ENCODE data around the gene POLE.

- TF ChIP-seq CTCF (IDR thresholded peaks at IDR 0.05; ENCODE audit: borderline replicate concordance, extremely low read depth, low read length, poor library complexity, severe bottlenecking) (no peak), EZH2 (IDR thresholded peaks at IDR 0.05; ENCODE audit: borderline replicate concordance, low read depth, low read length, severe bottlenecking) (no peak)
These were observed 36.6 kb upstream of the POLE start for GRCh38 chr12:132723764-132724140.

Data from DND-41 (cell line).